DMS114 treated with DMSO at 0.1 percent for 48 hours (cell line): ENCODE data around the gene ARRDC2.
"Not testable (repeated sequence)": the region's sequence is repeated elsewhere in the genome, so short reads cannot be mapped to it uniquely, and the experiment has no call there.

ENCODE experiments used
- DNase-seq: peaks from one replicate; lab custom pipeline; 2025; ENCODE audit not compliant: unreplicated experiment; lab: John Stamatoyannopoulos, UW

The ARRDC2 gene

GRCh38 chr19:18016209-18016910, 8.4 kb downstream of the ARRDC2 start:
- DNase-seq = no peak

GRCh38 chr19:18017275-18018083, 9.5 kb downstream of the ARRDC2 start:
- no peak for DNase-seq

DNA sequence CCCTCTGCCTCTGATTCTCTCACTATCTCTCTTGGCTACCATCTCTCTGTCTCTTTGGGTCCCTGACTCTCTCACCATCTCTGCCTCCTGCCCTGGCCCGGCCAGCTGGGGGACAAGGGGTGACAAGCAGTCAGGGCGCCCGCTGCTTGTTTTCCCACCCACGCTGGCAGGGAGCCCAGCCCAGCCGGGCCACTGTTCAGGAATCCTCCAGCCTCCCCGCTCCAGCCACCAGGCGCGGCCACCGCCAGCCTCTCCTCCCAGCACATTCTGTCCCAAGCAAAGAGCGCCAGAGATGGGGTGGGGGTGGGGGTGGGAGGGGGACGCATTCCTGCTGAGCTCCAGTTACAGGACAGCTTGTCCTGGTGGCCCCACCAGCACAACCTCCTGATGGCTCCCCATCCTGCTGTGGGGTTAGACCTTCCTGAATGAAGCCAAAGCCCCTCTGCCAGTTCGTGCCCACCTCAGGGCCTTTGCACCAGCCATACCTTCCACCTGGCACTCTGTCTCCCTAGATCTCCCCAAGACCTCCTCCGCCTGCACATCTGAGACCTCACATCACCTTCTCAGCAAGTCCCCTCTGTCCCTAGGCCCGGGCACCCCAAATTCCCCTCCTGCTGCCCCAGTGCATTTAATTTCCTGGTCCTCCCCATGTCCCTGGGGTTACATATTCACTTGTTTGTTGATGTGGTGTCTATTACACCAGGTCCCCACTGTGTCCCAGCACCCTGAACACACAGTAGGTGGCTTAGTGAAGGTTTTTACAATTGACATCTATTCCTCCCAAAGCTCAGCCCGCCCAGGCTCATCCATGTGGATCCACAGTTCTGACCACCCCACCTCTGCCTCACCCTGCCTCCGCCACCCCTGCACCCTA, 12.5 kb downstream of the ARRDC2 start:
- DNase-seq = no peak

GRCh38 chr19:18021121-18021755, 13.3 kb downstream of the ARRDC2 start:
- no peak for DNase-seq

DNA sequence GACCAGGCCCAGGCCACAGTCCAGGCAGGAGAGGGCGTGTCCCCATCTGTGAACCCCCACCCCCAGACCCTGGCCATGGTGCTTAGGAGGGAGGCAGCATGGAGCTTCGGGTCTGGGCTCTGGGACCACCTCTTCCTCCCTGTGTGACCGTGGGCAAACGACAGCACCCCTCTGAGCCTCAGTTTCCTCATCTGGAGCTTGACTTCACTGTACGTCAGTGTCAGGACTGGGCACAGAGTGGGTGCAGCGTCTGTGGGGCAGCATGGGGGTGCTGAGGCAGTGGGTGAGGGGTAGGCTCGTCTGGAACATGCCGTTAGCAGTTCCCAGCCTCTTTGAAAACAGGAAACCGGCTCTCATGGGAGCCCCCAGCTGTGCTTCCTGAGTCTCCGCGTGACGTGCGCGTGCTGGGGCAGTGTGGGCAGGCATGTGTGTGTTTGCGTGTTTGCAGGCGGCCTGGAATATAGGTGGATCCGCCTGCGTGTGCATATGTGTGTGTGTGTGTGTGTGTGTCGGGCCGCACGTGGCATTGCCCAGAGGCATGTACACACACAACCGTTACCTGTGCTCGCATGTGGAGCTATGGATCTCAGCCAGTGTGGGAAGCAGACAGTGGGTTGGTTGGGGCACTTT, 15.8 kb downstream of the ARRDC2 start:
- no peak for DNase-seq

DNA sequence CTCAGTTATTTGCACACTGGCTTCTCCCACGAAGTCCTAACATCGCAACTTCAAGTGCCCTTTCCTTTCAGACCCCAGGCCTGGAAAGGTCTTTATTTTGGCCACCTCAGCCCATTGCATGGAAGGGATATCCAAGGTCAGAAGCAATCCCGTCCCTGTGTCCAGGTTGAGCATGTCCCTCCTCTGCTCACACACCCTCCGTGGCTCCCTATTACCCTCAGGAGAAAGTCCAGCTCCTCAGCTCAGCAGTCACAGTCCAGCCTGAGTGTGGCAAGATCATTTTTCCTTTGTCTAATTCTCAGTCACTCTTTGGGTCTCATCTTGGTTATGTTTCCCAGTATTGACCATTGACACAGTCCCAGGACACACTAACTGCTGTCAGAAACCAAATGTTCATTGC, 19.2 kb downstream of the ARRDC2 start:
- no peak for DNase-seq

- DNase-seq = no peak
Measured at GRCh38 chr19:18029617-18030338, 21.8 kb downstream of the ARRDC2 start.

- DNase-seq = not testable (repeated sequence)
Measured at GRCh38 chr19:18031401-18031800, 23.4 kb downstream of the ARRDC2 start.

GRCh38 chr19:18032102-18032501, 24.1 kb downstream of the ARRDC2 start:
- not testable (repeated sequence) for DNase-seq

GRCh38 chr19:18041054-18041453, 33.1 kb downstream of the ARRDC2 start:
- no peak for DNase-seq

DNA sequence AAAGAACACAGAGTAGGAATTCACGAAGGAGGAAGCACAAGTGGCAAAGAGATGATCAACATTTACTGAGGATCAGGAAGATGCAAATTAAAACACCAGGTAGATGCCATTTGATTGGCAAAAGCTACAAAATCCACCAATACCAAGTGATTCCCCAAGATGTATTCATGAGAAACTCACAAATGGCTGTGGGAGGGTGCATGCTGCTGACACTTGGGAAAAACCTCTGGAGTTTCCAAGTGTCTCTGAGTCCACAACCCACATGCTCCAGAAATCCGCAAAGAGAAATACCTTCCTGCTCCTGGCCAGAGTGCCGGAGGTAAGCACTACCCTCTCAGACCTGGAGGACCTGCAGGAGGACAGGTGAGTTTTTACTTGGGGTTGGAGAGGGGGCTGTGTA, 35.7 kb downstream of the ARRDC2 start:
- DNase-seq = no peak

DNA sequence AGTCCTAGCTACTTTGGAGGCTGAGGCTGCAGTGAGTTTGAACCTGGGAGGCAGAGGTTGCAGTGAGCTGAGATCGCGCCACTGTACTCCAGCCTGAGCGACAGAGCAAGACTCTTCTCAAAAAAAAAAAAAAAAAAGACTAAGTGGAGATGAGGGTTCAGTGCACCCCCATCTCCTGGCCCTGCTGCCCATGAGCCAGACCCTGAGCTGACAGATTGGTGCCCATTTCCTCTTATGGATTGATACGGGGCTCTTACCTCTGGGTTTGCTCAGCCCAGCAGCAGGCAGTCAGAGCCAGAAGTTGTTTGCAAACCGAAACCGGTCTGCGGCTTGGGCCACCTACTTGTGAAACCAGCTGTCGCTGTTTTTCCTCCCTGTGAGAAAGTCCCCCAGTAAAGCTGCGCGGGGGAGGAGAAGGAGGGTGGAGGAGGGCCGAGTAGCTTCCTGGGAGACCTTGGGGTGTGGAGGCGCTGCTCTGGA, 36.9 kb downstream of the ARRDC2 start:
- no peak for DNase-seq

DNA sequence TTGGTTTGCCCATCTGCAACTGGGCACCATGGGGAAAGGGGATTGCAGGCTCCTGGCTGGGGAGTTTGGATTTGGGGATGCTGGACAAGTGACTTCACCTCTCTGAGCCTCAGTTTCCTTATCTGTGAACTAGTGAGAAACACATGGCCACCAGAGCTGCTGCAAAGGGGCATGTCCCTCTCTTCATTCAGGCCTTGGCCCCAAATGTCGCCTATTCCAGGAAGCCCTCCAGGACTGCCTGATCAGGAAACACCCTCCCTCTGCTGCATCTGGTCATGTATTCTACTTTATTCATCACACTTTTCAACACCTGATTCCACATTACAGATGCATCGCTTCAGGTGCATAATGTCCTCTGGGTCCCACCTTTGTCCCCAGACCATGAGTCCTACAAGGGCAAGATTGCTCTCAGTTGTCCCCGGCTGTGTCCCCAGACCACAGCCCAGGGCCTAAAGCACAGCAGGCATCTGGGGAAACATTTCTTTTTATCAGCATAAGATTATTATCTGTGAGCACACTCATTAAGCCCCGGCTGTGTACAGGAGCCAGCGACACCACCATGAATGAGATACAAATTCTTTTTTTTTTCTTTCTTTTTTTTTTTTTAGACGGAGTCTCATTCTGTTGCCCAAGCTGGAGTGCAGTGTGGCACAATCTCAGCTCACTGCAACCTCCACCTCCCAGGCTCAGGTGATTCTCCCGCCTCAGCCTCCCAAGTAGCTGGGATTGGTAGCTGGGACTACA, 37.5 kb downstream of the ARRDC2 start:
- DNase-seq = no peak

DNA sequence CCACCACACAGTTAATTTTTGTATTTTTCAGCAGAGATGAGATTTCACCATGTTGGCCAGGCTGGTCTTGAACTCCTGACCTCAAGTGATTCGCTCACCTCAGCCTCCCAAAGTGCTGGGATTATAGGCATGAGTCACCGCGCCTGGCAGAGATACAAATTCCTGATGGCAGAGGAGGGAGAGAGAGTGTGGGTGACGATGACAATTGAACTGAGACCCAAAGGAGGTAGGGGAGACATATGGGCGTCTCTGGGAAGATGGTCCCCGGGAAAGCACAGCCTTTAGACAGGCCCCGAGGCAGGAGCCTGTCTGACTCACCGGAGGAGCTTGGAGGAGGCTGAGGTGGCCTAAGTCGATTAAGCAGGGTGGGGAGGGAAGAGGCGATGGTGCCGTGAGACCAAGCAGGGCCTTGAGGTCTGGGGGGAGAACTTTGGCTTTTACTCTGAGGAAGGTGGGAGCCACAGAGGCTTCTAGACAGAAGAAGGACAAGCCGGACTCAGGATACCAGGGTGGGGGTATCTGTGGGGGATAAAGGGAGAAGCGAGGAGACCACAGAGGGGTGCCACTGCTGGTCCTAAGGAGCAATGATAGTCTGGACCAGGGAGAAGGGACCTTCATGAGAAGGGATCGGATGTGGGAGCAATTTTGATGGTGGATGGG, 38.2 kb downstream of the ARRDC2 start:
- DNase-seq = no peak

DNA sequence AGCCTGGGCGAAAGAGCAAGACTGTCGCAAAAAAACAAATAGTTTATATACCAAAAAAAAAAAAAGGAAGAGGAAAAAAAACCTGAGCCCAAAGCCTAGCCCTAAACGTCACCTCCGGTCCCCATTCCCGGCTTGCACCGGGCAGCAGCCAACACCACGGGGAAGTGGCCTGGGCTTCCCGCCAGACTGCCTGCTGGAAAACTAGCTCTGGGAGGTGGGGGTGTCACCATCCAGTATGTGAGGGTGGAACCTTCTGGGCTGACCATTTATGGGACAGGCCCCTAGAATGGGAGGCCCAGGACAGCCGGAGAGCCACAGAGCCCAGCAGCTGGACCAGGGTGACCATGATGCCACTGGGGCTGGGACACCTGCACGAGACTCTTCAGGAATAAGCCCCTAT, 41.4 kb downstream of the ARRDC2 start:
- DNase-seq = no peak

- no peak for DNase-seq
Measured at GRCh38 chr19:18051887-18052286, 43.9 kb downstream of the ARRDC2 start.

DNA sequence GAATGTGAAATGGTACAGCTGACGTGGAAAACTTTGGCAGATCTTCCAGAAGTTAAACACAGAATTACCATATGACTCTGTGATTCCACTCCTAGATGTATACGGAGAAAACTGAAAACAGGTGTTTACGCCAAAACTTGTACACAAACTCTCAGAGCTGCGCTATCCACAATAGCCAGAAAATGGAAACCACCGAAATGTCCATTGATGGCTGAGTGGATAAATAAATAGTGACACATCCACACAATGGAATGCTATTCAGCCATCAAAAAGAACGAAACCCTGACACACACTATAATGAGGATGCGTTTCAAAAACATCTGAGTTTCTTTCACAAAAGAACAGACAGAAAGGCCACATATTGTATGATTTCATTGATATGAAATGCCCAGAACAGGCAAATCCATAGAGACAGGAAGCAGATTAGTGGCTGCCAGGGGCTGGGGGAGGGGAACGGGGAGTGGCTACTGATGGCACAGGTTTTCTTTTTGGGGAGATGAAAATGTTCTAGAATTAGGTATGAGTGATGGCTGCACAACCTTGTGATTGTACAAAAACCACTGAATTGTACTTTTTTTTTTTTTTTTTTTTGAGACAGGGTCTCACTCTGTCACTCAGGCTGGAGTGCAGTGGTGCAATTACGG, 45.7 kb downstream of the ARRDC2 start:
- DNase-seq = no peak

- DNase-seq = no peak
Measured at GRCh38 chr19:18055967-18056366, 48.0 kb downstream of the ARRDC2 start.
